OCI-LY7 (cell line): ENCODE measurements around the gene NECAB2. TPM values are rescaled to one million over a fixed set of nuclear protein-coding genes. Genes with fewer than 3 reads are reported as not detected.

Source experiments
- BruUV-seq: library from RNA; stranded (reverse); fragments of 400-500 nt; replicated peaks from 2 replicates; lab custom pipeline; 2021; lab: Mats Ljungman, UMichigan
- CTCF ChIA-PET: fragments of 300-600 bp; sonication (Branson Sonifier 250); formaldehyde crosslinking; loops from one replicate; lab custom pipeline; 2022; ENCODE audit warnings: antibody characterized with exemption; ENCODE audit not compliant: unreplicated experiment; lab: Charles Lee
- POLR2A ChIA-PET: fragments of 300-600 bp; sonication (Branson Sonifier 250); formaldehyde crosslinking; loops from one replicate; lab custom pipeline; 2022; ENCODE audit warnings: antibody characterized with exemption; lab: Charles Lee
- DNase-seq: peaks from one replicate; pipeline ENCODE4 v3.0.0-alpha.2; 2015; ENCODE audit warnings: low spot score
- H2AFZ ChIP-seq: fragments of 200-600 bp; sonication (generic), shearing (Covaris generic); 2 replicates; pipeline ENCODE4 v1.6.1; 2014; ENCODE audit warnings: mild to moderate bottlenecking, antibody characterized with exemption, low read length, moderate library complexity
- H3K27ac ChIP-seq: fragments of 200-600 bp; sonication (generic); 2 replicates; pipeline ENCODE4 v1.5.1; 2014; ENCODE audit warnings: mixed run types, low read depth, mild to moderate bottlenecking, moderate library complexity, low read length, inconsistent platforms; ENCODE audit not compliant: poor library complexity, severe bottlenecking
- H3K36me3 ChIP-seq: fragments of 200-600 bp; sonication (generic); 2 replicates; pipeline ENCODE4 v1.6.1; 2014; ENCODE audit warnings: mild to moderate bottlenecking, antibody characterized with exemption, low read length, moderate library complexity, mixed read lengths; ENCODE audit not compliant: insufficient read depth
- H3K4me1 ChIP-seq: fragments of 200-600 bp; sonication (generic); 2 replicates; pipeline ENCODE4 v1.5.1; 2014; ENCODE audit warnings: mild to moderate bottlenecking, low read length; ENCODE audit not compliant: insufficient read depth, poor library complexity, severe bottlenecking
- H3K4me2 ChIP-seq: fragments of 200-600 bp; sonication (generic); 2 replicates; pipeline ENCODE4 v1.6.1; 2014; ENCODE audit warnings: mild to moderate bottlenecking, low read length
- H3K4me3 ChIP-seq: fragments of 200-600 bp; sonication (generic); 2 replicates; pipeline ENCODE4 v1.5.1; 2014; ENCODE audit warnings: mild to moderate bottlenecking, low read depth, low read length; ENCODE audit not compliant: poor library complexity, severe bottlenecking
- H3K79me2 ChIP-seq: fragments of 200-600 bp; sonication (generic); 2 replicates; pipeline ENCODE4 v1.6.1; 2016; ENCODE audit warnings: low read depth, mild to moderate bottlenecking, low read length, moderate library complexity, mixed read lengths; ENCODE audit not compliant: insufficient read depth
- H3K9me2 ChIP-seq: fragments of 200-600 bp; sonication (generic); 2 replicates; pipeline ENCODE4 v1.6.1; 2016; ENCODE audit warnings: mild to moderate bottlenecking, low read length, mixed read lengths; ENCODE audit not compliant: insufficient read depth
- H3K9me3 ChIP-seq: fragments of 200-600 bp; sonication (generic); 2 replicates; pipeline ENCODE4 v1.6.1; 2014; ENCODE audit warnings: mild to moderate bottlenecking, mixed run types, low read length, mixed read lengths
- H4K20me1 ChIP-seq: fragments of 200-600 bp; sonication (generic); 2 replicates; pipeline ENCODE4 v1.6.1; 2014; ENCODE audit warnings: mild to moderate bottlenecking, antibody characterized with exemption, low read length, moderate library complexity, mixed read lengths; ENCODE audit not compliant: insufficient read depth
- EZH2phosphoT487 ChIP-seq: fragments of 200-600 bp; sonication (generic); IDR thresholded peaks from 2 replicates; pipeline ENCODE4 v1.6.1; 2018; ENCODE audit warnings: low read depth, borderline replicate concordance, mild to moderate bottlenecking, mixed run types, antibody characterized with exemption, low read length, moderate library complexity, mixed read lengths
- intact Hi-C: fragments of 100-400 bp; cut with micrococcal nuclease; formaldehyde crosslinking; loops from one replicate; pipeline ENCODE4 v1.10.0; 2022; ENCODE audit not compliant: unreplicated experiment
- total RNA-seq, 2 experiments: library from RNA; depleted of rRNA in 1 of 2; stranded (reverse); fragments of >200 nt in 1 of 2; shearing (Covaris generic) in 1 of 2; gene quantifications; 2 replicates each; pipeline ENCODE4 v1.2.3, GENCODE V29; 2014 to 2022
- TF ChIP-seq, protein P1 (sequence below): fragments of 200-600 bp; sonication (generic); conservative IDR thresholded peaks from 2 replicates; pipeline ENCODE4 v1.5.1; 2014; ENCODE audit warnings: mild to moderate bottlenecking, antibody characterized with exemption, low read length, moderate library complexity, mixed read lengths

The NECAB2 gene
- total RNA-seq, 2 experiments from 2014 or later: not detected

DNA sequence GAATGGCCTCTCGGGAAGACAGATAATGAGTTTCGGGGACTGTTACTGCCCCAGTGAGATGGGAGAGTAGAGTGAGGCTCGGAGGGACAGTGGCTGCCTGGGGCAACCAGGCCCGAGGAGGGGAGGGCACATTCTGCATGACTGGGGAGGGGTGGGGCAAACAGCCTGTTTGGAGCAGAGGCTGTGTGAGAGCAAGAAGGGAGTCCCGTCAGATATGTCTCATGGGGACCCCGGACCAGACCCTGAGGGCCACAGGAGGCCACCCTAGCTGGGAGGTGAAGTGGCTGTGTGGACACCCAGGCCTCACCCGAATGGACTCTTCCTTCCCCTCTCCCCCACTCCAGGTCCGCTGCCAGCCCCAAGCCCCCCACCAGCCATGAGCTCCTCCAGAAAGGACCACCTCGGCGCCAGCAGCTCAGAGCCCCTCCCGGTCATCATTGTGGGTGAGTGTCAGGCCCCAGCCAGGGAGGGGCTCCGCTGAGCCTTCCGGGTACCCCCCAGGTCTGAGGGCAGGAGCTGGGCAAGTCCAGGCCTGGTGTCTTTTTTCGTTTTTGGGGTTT is 10.7 kb upstream of the NECAB2 start:
- peaks cover 8% of the 10 kb centered on the region for H3K4me1 ChIP-seq
- ChIA-PET POLR2A (interaction anchor here (0.9 kb wide), 1 partner anchor 69 kb away, joined by 3 read pairs; no protein-coding TSS in a partner anchor), CTCF (no interaction called here)
- no peaks in the 10 kb centered on the region for H3K36me3 ChIP-seq
- H3K4me3 ChIP-seq: no peak overlapping the region
- no TSS peak for BruUV-seq
- intact Hi-C loops: loop anchor here (10.0 kb wide), 2 partner anchors 133 to 217 kb away; no protein-coding TSS in a partner anchor
- H2AFZ ChIP-seq: no peak overlapping the region
- H3K9me3 ChIP-seq: no peaks in the 10 kb centered on the region
- no peak overlapping the region for H3K27ac ChIP-seq
- TF ChIP-seq, protein P1, sequence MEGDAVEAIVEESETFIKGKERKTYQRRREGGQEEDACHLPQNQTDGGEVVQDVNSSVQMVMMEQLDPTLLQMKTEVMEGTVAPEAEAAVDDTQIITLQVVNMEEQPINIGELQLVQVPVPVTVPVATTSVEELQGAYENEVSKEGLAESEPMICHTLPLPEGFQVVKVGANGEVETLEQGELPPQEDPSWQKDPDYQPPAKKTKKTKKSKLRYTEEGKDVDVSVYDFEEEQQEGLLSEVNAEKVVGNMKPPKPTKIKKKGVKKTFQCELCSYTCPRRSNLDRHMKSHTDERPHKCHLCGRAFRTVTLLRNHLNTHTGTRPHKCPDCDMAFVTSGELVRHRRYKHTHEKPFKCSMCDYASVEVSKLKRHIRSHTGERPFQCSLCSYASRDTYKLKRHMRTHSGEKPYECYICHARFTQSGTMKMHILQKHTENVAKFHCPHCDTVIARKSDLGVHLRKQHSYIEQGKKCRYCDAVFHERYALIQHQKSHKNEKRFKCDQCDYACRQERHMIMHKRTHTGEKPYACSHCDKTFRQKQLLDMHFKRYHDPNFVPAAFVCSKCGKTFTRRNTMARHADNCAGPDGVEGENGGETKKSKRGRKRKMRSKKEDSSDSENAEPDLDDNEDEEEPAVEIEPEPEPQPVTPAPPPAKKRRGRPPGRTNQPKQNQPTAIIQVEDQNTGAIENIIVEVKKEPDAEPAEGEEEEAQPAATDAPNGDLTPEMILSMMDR: no peak
- no peak for TF ChIP-seq EZH2phosphoT487
- no peaks in the 10 kb centered on the region for H3K79me2 ChIP-seq
- H3K4me2 ChIP-seq: no peak overlapping the region
- no peaks in the 10 kb centered on the region for H3K9me2 ChIP-seq
- no peaks in the 10 kb centered on the region for H4K20me1 ChIP-seq
- DNase-seq: no peak

DNA sequence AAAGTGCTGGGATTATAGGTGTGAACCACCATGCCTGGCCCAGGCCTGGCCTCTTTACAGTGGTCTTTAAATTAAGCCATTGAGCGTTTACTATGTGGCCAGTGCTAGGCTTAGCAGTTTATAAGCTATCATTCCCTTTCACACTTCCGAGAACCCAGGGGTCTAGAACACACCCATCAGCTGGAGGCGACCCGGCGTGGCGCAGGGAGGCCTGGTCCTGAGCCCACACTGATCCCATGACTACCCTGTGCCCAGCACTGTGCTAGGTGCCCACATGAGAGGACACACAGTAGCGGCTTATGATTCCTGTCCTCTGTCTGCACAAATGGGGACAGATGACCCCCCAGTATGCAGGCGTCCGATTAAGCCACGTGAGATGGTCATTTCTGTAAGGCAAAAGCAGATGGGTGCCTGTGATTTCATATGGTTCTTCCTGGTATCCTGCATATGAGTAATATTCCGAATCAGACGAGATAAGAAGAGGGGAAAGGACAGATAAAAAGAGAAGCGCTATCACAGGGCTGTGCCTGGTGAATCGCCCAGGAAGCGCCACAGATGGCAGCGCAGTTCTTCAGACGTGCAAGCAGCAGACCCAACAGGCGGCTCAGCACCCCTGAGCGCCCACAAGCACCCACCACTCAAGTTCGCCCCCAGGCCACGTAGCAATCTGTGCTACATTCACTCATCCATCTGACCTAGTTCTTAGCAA is 9.8 kb upstream of the NECAB2 start:
- Histone ChIP-seq H2AFZ (no peak overlapping the region), H3K9me2 (no peaks in the 10 kb centered on the region), H4K20me1 (no peaks in the 10 kb centered on the region), H3K9me3 (no peaks in the 10 kb centered on the region), H3K27ac (no peak overlapping the region), H3K4me2 (no peak overlapping the region), H3K4me3 (no peak overlapping the region), H3K36me3 (no peaks in the 10 kb centered on the region), H3K4me1 (peaks cover under 1% of the 10 kb centered on the region), H3K79me2 (no peaks in the 10 kb centered on the region)
- POLR2A ChIA-PET: interaction anchor here (0.9 kb wide), 1 partner anchor 70 kb away, joined by 3 read pairs; no protein-coding TSS in a partner anchor
- BruUV-seq: no TSS peak
- TF ChIP-seq, protein P1: no peak
- no peak for TF ChIP-seq EZH2phosphoT487
- CTCF ChIA-PET: no interaction called here
- DNase-seq: no peak
- intact Hi-C loops: loop anchor here (10.0 kb wide), 2 partner anchors 133 to 217 kb away; no protein-coding TSS in a partner anchor
